Measurements from ENCODE around the gene KLK13. TPM values are rescaled to one million over a fixed set of nuclear protein-coding genes. Genes with fewer than 3 reads are reported as not detected.

Gene KLK13
- total and polyA plus RNA-seq, 2 of the 8 experiments (the other 6 are each of a cell fraction or from before 2014, with no cell fraction given): 4.2 to 4.5 TPM

- no peak for TF ChIP-seq CHD7 (IDR thresholded peaks at IDR 0.05; ENCODE audit: insufficient replicate concordance, low read length)
Measured at GRCh38 chr19:51031880-51032225, 33.0 kb downstream of the KLK13 start (continued).
